RWPE1 (cell line): ENCODE results near the gene APOC3.

Experiments used
- CTCF ChIA-PET: fragments of 350-600 bp; sonication (Branson Sonifier 250); formaldehyde crosslinking; extraction: SDS; loops from one replicate; lab custom pipeline; 2021; lab: Yijun Ruan, JAX
- POLR2A ChIA-PET: fragments of 400-600 bp; formaldehyde crosslinking; extraction: SDS; loops from one replicate; lab custom pipeline; 2020; ENCODE audit warnings: antibody characterized with exemption; ENCODE audit not compliant: low non-redundant PET; lab: Yijun Ruan, JAX
- DNase-seq: peaks from one replicate; pipeline ENCODE4 v3.0.0; 2012; ENCODE audit warnings: low spot score
- H3K27ac ChIP-seq: fragments of 450-650 bp; 2 replicates; pipeline ENCODE4 v1.5.1; 2017
- CTCF ChIP-seq: fragments of 450-650 bp; conservative IDR thresholded peaks from 2 replicates; pipeline ENCODE4 v1.5.1; 2017; ENCODE audit warnings: low read depth, mild to moderate bottlenecking

Gene APOC3

GRCh38 chr11:116826751-116827431 is 2.8 kb upstream of the APOC3 start:
- no peak overlapping the region for H3K27ac ChIP-seq
- POLR2A ChIA-PET = no interaction called here
- DNase-seq = no peak
- CTCF ChIA-PET = interaction anchor here (1.0 kb wide), 1 partner anchor 9 kb away, joined by 3 read pairs; no protein-coding TSS in a partner anchor
- no peak for TF ChIP-seq CTCF

- CTCF ChIA-PET = interaction anchor here (1.0 kb wide), 1 partner anchor 8 kb away, joined by 3 read pairs; no protein-coding TSS in a partner anchor
- TF ChIP-seq CTCF = no peak
- POLR2A ChIA-PET = no interaction called here
- no peak for DNase-seq
- H3K27ac ChIP-seq = no peak overlapping the region
Measured at GRCh38 chr11:116827461-116827860, 2.2 kb upstream of the APOC3 start.

- CTCF ChIA-PET = no interaction called here
Measured at GRCh38 chr11:116828632-116829524, 829 bp upstream of the APOC3 start.

GRCh38 chr11:116830184-116830912 is 641 bp downstream of the APOC3 start:
- DNase-seq = no peak
- ChIA-PET POLR2A (no interaction called here), CTCF (interaction anchor here (0.6 kb wide), 1 partner anchor 37 kb away, joined by 3 read pairs; no protein-coding TSS in a partner anchor)
- no peak overlapping the region for H3K27ac ChIP-seq
- no peak for TF ChIP-seq CTCF

More at GRCh38 chr11:116828632-116829524, 829 bp upstream of the APOC3 start:
- no peak for DNase-seq
- POLR2A ChIA-PET = no interaction called here
- TF ChIP-seq CTCF = no peak
- no peak overlapping the region for H3K27ac ChIP-seq

- POLR2A ChIA-PET = no interaction called here
- no peak for DNase-seq
Measured at GRCh38 chr11:116831790-116832349, 2.2 kb downstream of the APOC3 start.

More at GRCh38 chr11:116831790-116832349, 2.2 kb downstream of the APOC3 start:
- no peak overlapping the region for H3K27ac ChIP-seq
- CTCF ChIA-PET = no interaction called here
- TF ChIP-seq CTCF = no peak
